ENCODE results near the gene RB1. TPM values are rescaled to one million over a fixed set of nuclear protein-coding genes. Genes with fewer than 3 reads are reported as not detected.

The RB1 gene
- total and polyA plus RNA-seq, 2 donors (not counting 3 experiments of a cell fraction or from before 2014, with no cell fraction given), result 8.0 to 41.2 TPM

DNA sequence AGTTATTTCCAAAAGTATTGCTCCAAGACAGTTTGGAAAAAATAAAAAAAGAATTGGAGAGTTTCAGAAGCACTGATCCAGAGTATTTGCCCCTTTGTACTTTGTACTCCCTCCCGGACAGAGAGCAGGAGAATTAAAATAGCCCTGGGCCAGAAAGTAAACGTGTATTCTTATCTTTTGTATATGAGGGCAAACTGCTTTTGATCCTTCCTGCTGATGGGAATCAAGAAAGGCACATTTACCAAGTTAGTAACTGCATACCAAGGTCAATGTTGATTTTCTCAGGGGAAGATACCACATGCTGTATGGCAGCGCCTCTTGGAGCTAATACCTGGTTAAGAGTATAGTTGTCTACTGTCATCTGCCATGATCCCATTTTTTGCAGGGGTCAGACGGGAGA, 10.9 kb upstream of the RB1 start:
- Histone ChIP-seq H2AFZ (ENCODE audit: low read depth, low read length) (no peak overlapping the region), H3K36me3 (ENCODE audit: control insufficient read depth in 2 of 2, extremely low read depth in 1 of 2, insufficient read depth in 2 of 2, low read length in 2 of 2) (no peaks in the 10 kb centered on the region), H3K9me1 (replicated peaks; ENCODE audit: control insufficient read depth, extremely low read depth, insufficient read depth, low read length) (no peaks in the 10 kb centered on the region), H3K9me3 (replicated peaks; ENCODE audit: control insufficient read depth, insufficient read depth, low read length) (no peaks in the 10 kb centered on the region), H3K9ac (replicated peaks; ENCODE audit: extremely low read depth, insufficient read depth, low read length) (no peak overlapping the region), H4K20me1 (replicated peaks; ENCODE audit: control insufficient read depth, extremely low read depth, insufficient read depth, low read length) (no peaks in the 10 kb centered on the region), H3K79me2 (ENCODE audit: control insufficient read depth, insufficient read depth, low read length) (no peaks in the 10 kb centered on the region), H3K4me1 (ENCODE audit: control insufficient read depth, extremely low read depth, insufficient read depth, low read length) (no peaks in the 10 kb centered on the region), H3K27ac (ENCODE audit: insufficient read depth, low read depth, low read length) (no peak overlapping the region), H3K27me3 (ENCODE audit: control insufficient read depth in 2 of 2, insufficient read depth in 2 of 2, low read length in 2 of 2) (peaks cover 15 to 27% of the 10 kb centered on the region in 2 experiments), H3K4me3 (replicated peaks in 1 of 3; ENCODE audit: insufficient read depth in 1 of 3, low read depth in 1 of 3, low read length in 3 of 3) (no peak overlapping the region), H3K4me2 (ENCODE audit: insufficient read depth, low read length) (no peak overlapping the region)
- no TSS peak for BruUV-seq (replicated peaks)
- ChIA-PET CTCF (no interaction called here), POLR2A (no interaction called here)
- DNase-seq (ENCODE audit: low read depth, low spot score) (no peak), FAIRE-seq (no peak)
- intact Hi-C loops (cut with micrococcal nuclease), result no loop called here
- dilution Hi-C loops (cut with MboI; ENCODE audit: extremely low pct_ligation_motif_present, low sequenced_read_pairs), result no loop called here
- TF ChIP-seq POLR2AphosphoS5 (IDR thresholded peaks at IDR 0.05; ENCODE audit: insufficient read depth, low read depth, low read length) (no peak), POLR2A (IDR thresholded peaks at IDR 0.05; ENCODE audit: low read depth, low read length) (no peak), MYC (IDR thresholded peaks at IDR 0.05; ENCODE audit: low read depth, low read length) (no peak), EZH2 (IDR thresholded peaks at IDR 0.05; ENCODE audit: borderline replicate concordance, low read depth, low read length, severe bottlenecking) (no peak), FOS (IDR thresholded peaks at IDR 0.05; ENCODE audit: borderline replicate concordance, insufficient read depth, low read length) (no peak), JUN (IDR thresholded peaks at IDR 0.05; ENCODE audit: borderline replicate concordance, insufficient read depth, insufficient read length, low read depth) (no peak), GATA2 (IDR thresholded peaks at IDR 0.05; ENCODE audit: insufficient read depth, insufficient read length, low read depth, low read length) (no peak)
- TF ChIP-seq, protein P1, sequence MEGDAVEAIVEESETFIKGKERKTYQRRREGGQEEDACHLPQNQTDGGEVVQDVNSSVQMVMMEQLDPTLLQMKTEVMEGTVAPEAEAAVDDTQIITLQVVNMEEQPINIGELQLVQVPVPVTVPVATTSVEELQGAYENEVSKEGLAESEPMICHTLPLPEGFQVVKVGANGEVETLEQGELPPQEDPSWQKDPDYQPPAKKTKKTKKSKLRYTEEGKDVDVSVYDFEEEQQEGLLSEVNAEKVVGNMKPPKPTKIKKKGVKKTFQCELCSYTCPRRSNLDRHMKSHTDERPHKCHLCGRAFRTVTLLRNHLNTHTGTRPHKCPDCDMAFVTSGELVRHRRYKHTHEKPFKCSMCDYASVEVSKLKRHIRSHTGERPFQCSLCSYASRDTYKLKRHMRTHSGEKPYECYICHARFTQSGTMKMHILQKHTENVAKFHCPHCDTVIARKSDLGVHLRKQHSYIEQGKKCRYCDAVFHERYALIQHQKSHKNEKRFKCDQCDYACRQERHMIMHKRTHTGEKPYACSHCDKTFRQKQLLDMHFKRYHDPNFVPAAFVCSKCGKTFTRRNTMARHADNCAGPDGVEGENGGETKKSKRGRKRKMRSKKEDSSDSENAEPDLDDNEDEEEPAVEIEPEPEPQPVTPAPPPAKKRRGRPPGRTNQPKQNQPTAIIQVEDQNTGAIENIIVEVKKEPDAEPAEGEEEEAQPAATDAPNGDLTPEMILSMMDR (IDR thresholded peaks at IDR 0.05; ENCODE audit: extremely low read depth in 1 of 2, insufficient read depth in 1 of 2, low read depth in 1 of 2, low read length in 2 of 2), result no peak
- TF ChIP-seq, protein P2, sequence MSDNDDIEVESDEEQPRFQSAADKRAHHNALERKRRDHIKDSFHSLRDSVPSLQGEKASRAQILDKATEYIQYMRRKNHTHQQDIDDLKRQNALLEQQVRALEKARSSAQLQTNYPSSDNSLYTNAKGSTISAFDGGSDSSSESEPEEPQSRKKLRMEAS (IDR thresholded peaks at IDR 0.05; ENCODE audit: insufficient read depth, insufficient read length), result no peak

Measured in endothelial cell of umbilical vein (primary cell).